HepG2 (cell line): ENCODE results near the gene COQ8B. TPM values are rescaled to one million over a fixed set of nuclear protein-coding genes. Genes with fewer than 3 reads are reported as not detected.

Experiments used
- EEA1 ChIP-seq: sonication (generic); formaldehyde crosslinking; IDR thresholded peaks from 2 replicates; pipeline ENCODE4 v1.5.1; 2020; ENCODE audit warnings: mild to moderate bottlenecking, missing genetic modification reagents, borderline replicate concordance
- FOSL2 ChIP-seq: sonication (generic); formaldehyde crosslinking; IDR thresholded peaks from 2 replicates; pipeline ENCODE4 v1.4.0; 2020; ENCODE audit warnings: missing genetic modification reagents
- HDAC2 ChIP-seq: sonication (generic); formaldehyde crosslinking; IDR thresholded peaks from 2 replicates; pipeline ENCODE4 v1.4.0; 2020; ENCODE audit warnings: missing genetic modification reagents
- HOXA7 ChIP-seq: sonication (generic); formaldehyde crosslinking; IDR thresholded peaks from 2 replicates; pipeline ENCODE4 v1.8.1; 2022; ENCODE audit warnings: mild to moderate bottlenecking, missing genetic modification reagents, moderate library complexity
- PHF8 ChIP-seq: sonication (generic); formaldehyde crosslinking; IDR thresholded peaks from 2 replicates; pipeline ENCODE4 v1.5.0; 2020; ENCODE audit warnings: missing genetic modification reagents
- RAD21 ChIP-seq: fragments of 450-650 bp; formaldehyde crosslinking; IDR thresholded peaks from 2 replicates; pipeline ENCODE4 v1.5.0; 2020; ENCODE audit warnings: mild to moderate bottlenecking
- SPEN ChIP-seq: sonication (generic); formaldehyde crosslinking; IDR thresholded peaks from 2 replicates; pipeline ENCODE4 v1.5.1; 2020; ENCODE audit warnings: low read depth, mild to moderate bottlenecking, missing genetic modification reagents
- ZNF530 ChIP-seq: sonication (generic); formaldehyde crosslinking; IDR thresholded peaks from 2 replicates; pipeline ENCODE4 v1.5.0; 2020; ENCODE audit warnings: low read depth, mild to moderate bottlenecking, missing genetic modification reagents
- ZNF569 ChIP-seq: sonication (generic); formaldehyde crosslinking; IDR thresholded peaks from 2 replicates; pipeline ENCODE4 v1.5.0; 2020; ENCODE audit warnings: mild to moderate bottlenecking, missing genetic modification reagents, moderate library complexity, borderline replicate concordance
- ZNF605 ChIP-seq: sonication (generic); formaldehyde crosslinking; IDR thresholded peaks from 2 replicates; pipeline ENCODE4 v1.8.0; 2022; ENCODE audit warnings: mild to moderate bottlenecking, missing genetic modification reagents
- ZNF652 ChIP-seq: IDR thresholded peaks from 2 replicates; pipeline ENCODE4 v1.6.1; 2016; ENCODE audit warnings: low read depth, borderline replicate concordance
- ZNF674 ChIP-seq: sonication (generic); formaldehyde crosslinking; IDR thresholded peaks from 2 replicates; pipeline ENCODE4 v1.5.0; 2020; ENCODE audit warnings: low read depth, mild to moderate bottlenecking, missing genetic modification reagents
- polyA plus RNA-seq, 8 experiments: library from polyadenylated mRNA; depleted of rRNA in 3 of 8; stranded (reverse) in 7 of 8; unstranded in 1 of 8; fragments of >200 nt; fragmentation: Illumina TruSeq in 4 of 8; extraction: Trizol in 4 of 8; gene quantifications; 2 replicates each; pipeline versions ENCODE4 v1.2.1 to v1.2.3, GENCODE V29; 2011 to 2016; ENCODE audit warnings: low read depth in 4 of 8, missing spikeins in 1 of 8, mixed read lengths in 1 of 8; ENCODE audit not compliant: insufficient read depth in 1 of 8
- total RNA-seq, 5 experiments: library from RNA; depleted of rRNA; stranded (reverse); fragments of >200 nt; fragmentation: Illumina TruSeq; extraction: Trizol; gene quantifications; 2 replicates each; pipeline ENCODE4 v1.2.3, GENCODE V29; 2016; ENCODE audit warnings: low read depth in 1 of 5
- TF ChIP-seq, protein P1 (sequence below): sonication (generic); formaldehyde crosslinking; IDR thresholded peaks from 2 replicates; pipeline ENCODE4 v1.8.1; 2023; ENCODE audit warnings: mild to moderate bottlenecking, missing genetic modification reagents
- TF ChIP-seq, protein P2 (sequence below): IDR thresholded peaks from 2 replicates; pipeline ENCODE4 v1.6.1; 2016; ENCODE audit warnings: missing compliant biosample characterization, missing genetic modification reagents, borderline replicate concordance
- TF ChIP-seq, protein P3 (sequence below): sonication (generic); formaldehyde crosslinking; IDR thresholded peaks from 2 replicates; pipeline ENCODE4 v1.4.0; 2020; ENCODE audit warnings: mild to moderate bottlenecking, missing genetic modification reagents
- TF ChIP-seq, protein P4 (sequence below): IDR thresholded peaks from 2 replicates; pipeline ENCODE4 v1.6.1; 2018; ENCODE audit warnings: missing genetic modification reagents, mild to moderate bottlenecking, missing compliant biosample characterization
- TF ChIP-seq, protein P5 (sequence below): sonication (generic); formaldehyde crosslinking; IDR thresholded peaks from 2 replicates; pipeline ENCODE4 v1.8.1; 2023; ENCODE audit warnings: mild to moderate bottlenecking, moderate library complexity, missing genetic modification reagents
- TF ChIP-seq, protein P6 (sequence below): sonication (generic); formaldehyde crosslinking; IDR thresholded peaks from 2 replicates; pipeline ENCODE4 v1.4.0; 2020; ENCODE audit warnings: missing genetic modification reagents

Gene COQ8B
- total and polyA plus RNA-seq, 2 of the 13 experiments (the other 11 are each of a cell fraction or from before 2014, with no cell fraction given): 12.3 to 17.2 TPM

DNA sequence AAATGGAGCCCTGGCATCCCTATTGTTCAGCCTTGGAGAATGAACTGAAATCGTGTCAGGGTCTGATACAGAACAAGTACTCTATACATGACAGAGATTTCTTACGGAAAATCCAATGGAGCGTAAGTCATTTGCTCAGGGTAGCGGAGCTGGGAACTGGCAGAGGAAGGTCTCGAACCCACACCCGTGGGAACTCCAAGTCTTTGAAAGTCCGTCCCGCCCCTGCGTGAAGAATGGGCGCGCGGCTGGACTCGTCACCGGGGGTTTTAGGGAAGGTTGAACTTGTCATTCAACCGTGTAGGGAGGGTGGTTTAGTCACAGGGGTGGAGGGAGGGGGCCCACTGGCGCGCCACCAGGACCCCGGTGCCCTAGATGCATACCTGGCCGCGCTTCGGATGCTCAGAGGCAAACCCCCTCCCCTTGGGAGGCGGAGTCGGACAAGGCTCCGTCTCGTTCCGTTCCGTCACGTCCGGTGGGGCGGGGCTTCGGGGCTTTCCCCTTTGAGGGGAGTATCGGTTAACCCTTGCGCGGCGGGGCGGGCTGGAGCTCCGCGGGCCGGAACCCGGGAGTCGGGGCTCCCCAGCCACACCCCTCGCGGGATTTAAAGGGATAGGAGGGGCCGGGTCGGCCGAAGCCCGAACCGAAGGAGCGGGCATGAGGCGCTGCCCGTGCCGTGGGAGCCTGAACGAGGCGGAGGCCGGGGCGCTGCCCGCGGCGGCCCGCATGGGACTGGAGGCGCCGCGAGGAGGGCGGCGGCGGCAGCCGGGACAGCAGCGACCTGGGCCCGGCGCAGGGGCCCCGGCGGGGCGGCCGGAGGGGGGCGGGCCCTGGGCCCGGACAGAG, at the start of gene COQ8B, which contains the start of gene ITPKC (continued):
- TF ChIP-seq, protein P1, sequence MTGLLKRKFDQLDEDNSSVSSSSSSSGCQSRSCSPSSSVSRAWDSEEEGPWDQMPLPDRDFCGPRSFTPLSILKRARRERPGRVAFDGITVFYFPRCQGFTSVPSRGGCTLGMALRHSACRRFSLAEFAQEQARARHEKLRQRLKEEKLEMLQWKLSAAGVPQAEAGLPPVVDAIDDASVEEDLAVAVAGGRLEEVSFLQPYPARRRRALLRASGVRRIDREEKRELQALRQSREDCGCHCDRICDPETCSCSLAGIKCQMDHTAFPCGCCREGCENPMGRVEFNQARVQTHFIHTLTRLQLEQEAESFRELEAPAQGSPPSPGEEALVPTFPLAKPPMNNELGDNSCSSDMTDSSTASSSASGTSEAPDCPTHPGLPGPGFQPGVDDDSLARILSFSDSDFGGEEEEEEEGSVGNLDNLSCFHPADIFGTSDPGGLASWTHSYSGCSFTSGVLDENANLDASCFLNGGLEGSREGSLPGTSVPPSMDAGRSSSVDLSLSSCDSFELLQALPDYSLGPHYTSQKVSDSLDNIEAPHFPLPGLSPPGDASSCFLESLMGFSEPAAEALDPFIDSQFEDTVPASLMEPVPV: 0 out of 2 replicates have a peak, but pooled peaks have one; percentile 56
- TF ChIP-seq HDAC2 (peak; percentile 18; the same call in 1 of the 2 replicates), ZNF569 (no peak), RAD21 (CRISPR knock-in tag) (peak; percentile 53; the same call in 1 of the 2 replicates), ZNF674 (no peak), EEA1 (CRISPR knock-in tag) (no peak), ZNF605 (peak; percentile 55), PHF8 (CRISPR knock-in tag) (peak; percentile 64), FOSL2 (CRISPR knock-in tag) (peak; percentile 25; the same call in 1 of the 2 replicates), SPEN (CRISPR knock-in tag) (peak; percentile 52; the same call in 1 of the 2 replicates), HOXA7 (no peak), ZNF530 (CRISPR knock-in tag) (no peak), ZNF652 (CRISPR knock-in tag) (peak; percentile 99)
- TF ChIP-seq, protein P2, sequence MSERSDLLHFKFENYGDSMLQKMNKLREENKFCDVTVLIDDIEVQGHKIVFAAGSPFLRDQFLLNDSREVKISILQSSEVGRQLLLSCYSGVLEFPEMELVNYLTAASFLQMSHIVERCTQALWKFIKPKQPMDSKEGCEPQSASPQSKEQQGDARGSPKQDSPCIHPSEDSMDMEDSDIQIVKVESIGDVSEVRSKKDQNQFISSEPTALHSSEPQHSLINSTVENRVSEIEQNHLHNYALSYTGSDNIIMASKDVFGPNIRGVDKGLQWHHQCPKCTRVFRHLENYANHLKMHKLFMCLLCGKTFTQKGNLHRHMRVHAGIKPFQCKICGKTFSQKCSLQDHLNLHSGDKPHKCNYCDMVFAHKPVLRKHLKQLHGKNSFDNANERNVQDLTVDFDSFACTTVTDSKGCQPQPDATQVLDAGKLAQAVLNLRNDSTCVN (CRISPR knock-in tag): no peak
- TF ChIP-seq, protein P3, sequence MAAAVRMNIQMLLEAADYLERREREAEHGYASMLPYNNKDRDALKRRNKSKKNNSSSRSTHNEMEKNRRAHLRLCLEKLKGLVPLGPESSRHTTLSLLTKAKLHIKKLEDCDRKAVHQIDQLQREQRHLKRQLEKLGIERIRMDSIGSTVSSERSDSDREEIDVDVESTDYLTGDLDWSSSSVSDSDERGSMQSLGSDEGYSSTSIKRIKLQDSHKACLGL: no peak
- TF ChIP-seq, protein P4, sequence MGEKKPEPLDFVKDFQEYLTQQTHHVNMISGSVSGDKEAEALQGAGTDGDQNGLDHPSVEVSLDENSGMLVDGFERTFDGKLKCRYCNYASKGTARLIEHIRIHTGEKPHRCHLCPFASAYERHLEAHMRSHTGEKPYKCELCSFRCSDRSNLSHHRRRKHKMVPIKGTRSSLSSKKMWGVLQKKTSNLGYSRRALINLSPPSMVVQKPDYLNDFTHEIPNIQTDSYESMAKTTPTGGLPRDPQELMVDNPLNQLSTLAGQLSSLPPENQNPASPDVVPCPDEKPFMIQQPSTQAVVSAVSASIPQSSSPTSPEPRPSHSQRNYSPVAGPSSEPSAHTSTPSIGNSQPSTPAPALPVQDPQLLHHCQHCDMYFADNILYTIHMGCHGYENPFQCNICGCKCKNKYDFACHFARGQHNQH: peak; percentile 19; the same call in 1 of the 2 replicates
- TF ChIP-seq, protein P5, sequence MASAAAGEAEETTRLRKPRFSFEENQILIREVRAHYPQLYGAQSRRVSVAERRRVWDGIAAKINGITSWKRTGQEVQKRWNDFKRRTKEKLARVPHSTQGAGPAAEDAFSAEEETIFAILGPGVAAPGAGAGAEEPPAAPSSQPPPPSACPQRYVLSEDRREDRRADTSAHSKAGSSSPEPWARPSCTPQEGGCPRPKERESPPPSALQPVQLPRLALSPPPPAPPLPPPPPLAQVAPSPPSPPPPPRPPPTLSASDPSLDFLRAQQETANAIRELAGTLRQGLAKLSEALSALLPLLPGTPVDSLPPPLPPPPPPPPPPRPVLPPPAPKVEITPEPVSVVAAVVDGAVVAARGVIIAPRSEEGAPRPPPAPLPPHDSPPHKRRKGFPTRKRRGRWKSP (CRISPR knock-in tag): peak; percentile 62; the same call in 1 of the 2 replicates
- TF ChIP-seq, protein P6, sequence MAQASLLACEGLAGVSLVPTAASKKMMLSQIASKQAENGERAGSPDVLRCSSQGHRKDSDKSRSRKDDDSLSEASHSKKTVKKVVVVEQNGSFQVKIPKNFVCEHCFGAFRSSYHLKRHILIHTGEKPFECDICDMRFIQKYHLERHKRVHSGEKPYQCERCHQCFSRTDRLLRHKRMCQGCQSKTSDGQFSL (CRISPR knock-in tag): no peak
